Adrenal gland (tissue), 12 donors: ENCODE results near the gene CAMTA1. TPM values are rescaled to one million over a fixed set of nuclear protein-coding genes. Genes with fewer than 3 reads are reported as not detected.

Experiments used
- DNase-seq, 7 donors: peaks; one replicate each; pipeline ENCODE4 v3.0.0-alpha.2; 2019 to 2020
- H3K27ac ChIP-seq, 5 donors: fragments of 200-600 bp; sonication (generic) in 4 of 5; 1 replicate in 3 of 5; 2 replicates in 2 of 5; pipeline versions ENCODE4 v1.5.1 to v1.8.0; 2016 to 2020; ENCODE audit warnings: mild to moderate bottlenecking in 1 of 5
- H3K27me3 ChIP-seq: fragments of 200-600 bp; 2 replicates; pipeline ENCODE4 v1.8.0; 2021
- H3K36me3 ChIP-seq, 2 donors: fragments of 200-600 bp; replicated peaks in 1 of 2; 1 replicate in 1 of 2; 2 replicates in 1 of 2; pipeline versions ENCODE4 v1.5.1 to v1.8.0; 2018 to 2022
- H3K4me1 ChIP-seq, 2 donors: fragments of 200-600 bp; replicated peaks in 1 of 2; 1 replicate in 1 of 2; 2 replicates in 1 of 2; pipeline versions ENCODE4 v1.5.1 to v1.8.0; 2018 to 2021
- H3K4me3 ChIP-seq, 4 donors: fragments of 200-600 bp; sonication (generic) in 3 of 4; one replicate each; pipeline ENCODE4 v1.5.1; 2016 to 2018
- H3K9me3 ChIP-seq, 3 donors: fragments of 200-600 bp; sonication (generic) in 1 of 3; replicated peaks in 1 of 3; 1 replicate in 2 of 3; 2 replicates in 1 of 3; pipeline versions ENCODE4 v1.5.1 to v1.8.0; 2016 to 2021
- CTCF ChIP-seq, 6 experiments: fragments of 450-650 bp in 4 of 6; fragments of 200-600 bp in 2 of 6; sonication (generic) in 1 of 6; IDR thresholded peaks; 1 replicate in 5 of 6; 2 replicates in 1 of 6; pipeline versions ENCODE4 v1.5.1 to v1.8.0; 2016 to 2021; ENCODE audit warnings: antibody characterized with exemption in 6 of 6, mild to moderate bottlenecking in 2 of 6, moderate library complexity in 1 of 6
- POLR2A ChIP-seq, 2 donors: fragments of 450-650 bp; IDR thresholded peaks; one replicate each; pipeline ENCODE4 v1.6.1; 2017; ENCODE audit warnings: antibody characterized with exemption in 2 of 2, mild to moderate bottlenecking in 2 of 2, moderate library complexity in 1 of 2
- WGBS, 4 donors: extraction: QIAGEN DNeasy Blood & Tissue Kit in 2 of 4; methylation state at CpG; one replicate each; pipeline versions ENCODE4 v1.1.5 to v1.1.7; 2013 to 2017; 5-methylcytosine and 5-hydroxymethylcytosine counted together
- intact Hi-C, 2 donors: fragments of 100-400 bp; cut with DNase I; formaldehyde crosslinking; loops; one replicate each; pipeline versions ENCODE4 v1.14.1 to v1.15.0; 2022 to 2023
- polyA plus RNA-seq, 3 donors: library from polyadenylated mRNA; stranded (reverse); fragments of 200-250 nt in 2 of 3; fragments of 350-450 nt in 1 of 3; fragmentation: Illumina TruSeq in 1 of 3; extraction: RNeasy Lipid Tissue Mini Kit (QIAGEN cat#74804) in 1 of 3; gene quantifications; one replicate each; pipeline ENCODE4 v1.2.3, GENCODE V29; 2013 to 2014
- total RNA-seq, 9 donors: library from RNA; depleted of rRNA in 4 of 9; stranded (reverse); fragments of >200 nt in 4 of 9; fragments of 120-200 nt in 1 of 9; fragmentation: NEBNext Ultra II Directional in 1 of 9; extraction: Animal tissue kit (Norgen Biotek cat#: 25700) in 1 of 9; gene quantifications; one replicate each; pipeline versions ENCODE4 v1.1.0 to v1.2.4, GENCODE V29; 2013 to 2023
- donor health status: healthy with polysubstance abuse.
- donor health status: Bipolar disorder and iron deficiency.
- donor health status: DM: yes; HTN: yes; CAD: no.
- donor health status: DM: no; HTN: no; CAD: no.
- donor health status: DM: no; HTN: no; CAD: no.
- donor health status: DM: yes; HTN: yes; CAD: no.

Gene CAMTA1
- total and polyA plus RNA-seq, 12 donors = 62.9 to 141 (median 96.9) TPM

- Histone ChIP-seq H3K36me3 (no peaks in the 10 kb centered on the region), H3K4me3 (no peak overlapping the region), H3K27me3 (no peaks in the 10 kb centered on the region), H3K27ac (peak overlapping the region in 1 of 5 donors; percentile 69), H3K4me1 (no peaks in the 10 kb centered on the region), H3K9me3 (no peaks in the 10 kb centered on the region)
- 82 to 84% (median 83%) methylated on average over 7 to 8 of the region's 8 CpGs for WGBS, 4 donors
- no peak for TF ChIP-seq CTCF (IDR thresholded peaks at IDR 0.05)
- TF ChIP-seq POLR2A (IDR thresholded peaks at IDR 0.05) = no peak
- DNase-seq = no peak
- intact Hi-C loops = no loop called here
Measured at GRCh38 chr1:7629011-7629410, 843.8 kb downstream of the CAMTA1 start.

- peak overlapping the region in 1 of 5 donors; percentile 69 for H3K27ac ChIP-seq
- H3K36me3 ChIP-seq = no peaks in the 10 kb centered on the region
- no peaks in the 10 kb centered on the region for H3K4me1 ChIP-seq
- peak in 1 of 7 donors; percentile 70 for DNase-seq
- H3K27me3 ChIP-seq = no peaks in the 10 kb centered on the region
- no peaks in the 10 kb centered on the region for H3K9me3 ChIP-seq
- no peak for TF ChIP-seq CTCF (IDR thresholded peaks at IDR 0.05)
- TF ChIP-seq POLR2A (IDR thresholded peaks at IDR 0.05) = no peak
- no peak overlapping the region for H3K4me3 ChIP-seq
- WGBS, 4 donors = 64 to 78% (median 74%) methylated on average over 22 of the region's 22 CpGs
- intact Hi-C loops = loop anchor here in 1 of 2 donors (10.0 kb wide), 1 partner anchor 585 kb away; no protein-coding TSS in a partner anchor
Measured at GRCh38 chr1:7629465-7630195, 844.4 kb downstream of the CAMTA1 start.

- H3K4me1 ChIP-seq = no peaks in the 10 kb centered on the region
- H3K9me3 ChIP-seq = no peaks in the 10 kb centered on the region
- intact Hi-C loops = loop anchor here in 1 of 2 donors (10.0 kb wide), 1 partner anchor 586 kb away; no protein-coding TSS in a partner anchor
- H3K4me3 ChIP-seq = no peak overlapping the region
- TF ChIP-seq POLR2A (IDR thresholded peaks at IDR 0.05) (no peak), CTCF (IDR thresholded peaks at IDR 0.05) (no peak)
- WGBS, 4 donors = 70 to 94% (median 85%) methylated on average over 2 to 8 of the region's 8 CpGs
- no peaks in the 10 kb centered on the region for H3K27me3 ChIP-seq
- no peaks in the 10 kb centered on the region for H3K36me3 ChIP-seq
- peak overlapping the region in 1 of 5 donors; percentile 71 for H3K27ac ChIP-seq
- DNase-seq = peak in 1 of 7 donors; percentile 74
Measured at GRCh38 chr1:7630378-7630777, 845.1 kb downstream of the CAMTA1 start.

GRCh38 chr1:7632176-7632575, 846.9 kb downstream of the CAMTA1 start:
- H3K9me3 ChIP-seq = no peaks in the 10 kb centered on the region
- no peaks in the 10 kb centered on the region for H3K36me3 ChIP-seq
- no peak for DNase-seq
- 56 to 70% (median 66%) methylated on average over 16 of the region's 16 CpGs for WGBS, 4 donors
- no peaks in the 10 kb centered on the region for H3K4me1 ChIP-seq
- H3K27me3 ChIP-seq = no peaks in the 10 kb centered on the region
- no peak overlapping the region for H3K4me3 ChIP-seq
- intact Hi-C loops = loop anchor here in 1 of 2 donors (10.0 kb wide), 1 partner anchor 587 kb away; no protein-coding TSS in a partner anchor
- no peak overlapping the region for H3K27ac ChIP-seq
- TF ChIP-seq POLR2A (IDR thresholded peaks at IDR 0.05) (no peak), CTCF (IDR thresholded peaks at IDR 0.05) (no peak)
